Left forelimb (tissue), 1 donor: ENCODE data around the gene OR6N1.

ENCODE experiments used
- DNase-seq: peaks from one replicate; pipeline ENCODE4 v3.0.0-alpha.2; 2018; ENCODE audit warnings: low spot score

Gene OR6N1

GRCh38 chr1:158771950-158772866 is at the start of gene OR6N1:
Gene OR6N1, minus strand, starts transcription at chr1:158772195. Its CDS starts 5,513 bp downstream, at chr1:158766682.
- no peak for DNase-seq

- no peak for DNase-seq
These were observed 49.7 kb upstream of the OR6N1 start for GRCh38 chr1:158821723-158822122.

GRCh38 chr1:158819461-158820443 is 47.8 kb upstream of the OR6N1 start:
- DNase-seq: no peak

- no peak for DNase-seq
These were observed 47.0 kb upstream of the OR6N1 start for GRCh38 chr1:158818975-158819431.

GRCh38 chr1:158818560-158818959 is 46.6 kb upstream of the OR6N1 start:
- DNase-seq: no peak

GRCh38 chr1:158814970-158815369 is 43.0 kb upstream of the OR6N1 start:
- DNase-seq: no peak

GRCh38 chr1:158813164-158813563 is 41.2 kb upstream of the OR6N1 start:
- no peak for DNase-seq

GRCh38 chr1:158812336-158812735 is 40.3 kb upstream of the OR6N1 start:
- DNase-seq: no peak

GRCh38 chr1:158810311-158810710 is 38.3 kb upstream of the OR6N1 start:
- no peak for DNase-seq

- DNase-seq: no peak
These were observed 37.9 kb upstream of the OR6N1 start for GRCh38 chr1:158809862-158810261.

GRCh38 chr1:158809256-158809655 is 37.3 kb upstream of the OR6N1 start:
- DNase-seq: no peak

- DNase-seq: no peak
These were observed 35.0 kb upstream of the OR6N1 start for GRCh38 chr1:158806916-158807536.

GRCh38 chr1:158803678-158804077 is 31.7 kb upstream of the OR6N1 start:
- no peak for DNase-seq

GRCh38 chr1:158801396-158801795 is 29.4 kb upstream of the OR6N1 start:
- no peak for DNase-seq

- no peak for DNase-seq
These were observed 28.5 kb upstream of the OR6N1 start for GRCh38 chr1:158800526-158800925.

- DNase-seq: no peak
These were observed 27.7 kb upstream of the OR6N1 start for GRCh38 chr1:158799689-158800088.

- DNase-seq: no peak
These were observed 26.5 kb upstream of the OR6N1 start for GRCh38 chr1:158798531-158798930.

- DNase-seq: no peak
These were observed 22.3 kb upstream of the OR6N1 start for GRCh38 chr1:158794247-158794646.

GRCh38 chr1:158793604-158794003 is 21.6 kb upstream of the OR6N1 start:
- no peak for DNase-seq

GRCh38 chr1:158781104-158781503 is 9.1 kb upstream of the OR6N1 start, which contains the start of gene OR6N2:
Gene OR6N2, minus strand, starts transcription at chr1:158781204. Its CDS starts 3,569 bp downstream, at chr1:158777635.
- no peak for DNase-seq

GRCh38 chr1:158754420-158754819 is 17.6 kb downstream of the OR6N1 start, which contains the start of gene OR6K6:
Gene OR6K6, plus strand, starts transcription at chr1:158754720. Its CDS starts 168 bp downstream, at chr1:158754888.
- no peak for DNase-seq
